Stimulated activated CD4-positive, alpha-beta T cell treated with anti-CD3 and anti-CD28 coated beads, Interleukin-1b, Interleukin-23, amount 100 ng/mL, for 48 hours (primary cell): ENCODE measurements around the gene MED27.

Experiments
- DNase-seq: peaks from one replicate; pipeline ENCODE4 v3.0.0-alpha.2; 2020

Gene MED27, protein sequence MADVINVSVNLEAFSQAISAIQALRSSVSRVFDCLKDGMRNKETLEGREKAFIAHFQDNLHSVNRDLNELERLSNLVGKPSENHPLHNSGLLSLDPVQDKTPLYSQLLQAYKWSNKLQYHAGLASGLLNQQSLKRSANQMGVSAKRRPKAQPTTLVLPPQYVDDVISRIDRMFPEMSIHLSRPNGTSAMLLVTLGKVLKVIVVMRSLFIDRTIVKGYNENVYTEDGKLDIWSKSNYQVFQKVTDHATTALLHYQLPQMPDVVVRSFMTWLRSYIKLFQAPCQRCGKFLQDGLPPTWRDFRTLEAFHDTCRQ

DNA sequence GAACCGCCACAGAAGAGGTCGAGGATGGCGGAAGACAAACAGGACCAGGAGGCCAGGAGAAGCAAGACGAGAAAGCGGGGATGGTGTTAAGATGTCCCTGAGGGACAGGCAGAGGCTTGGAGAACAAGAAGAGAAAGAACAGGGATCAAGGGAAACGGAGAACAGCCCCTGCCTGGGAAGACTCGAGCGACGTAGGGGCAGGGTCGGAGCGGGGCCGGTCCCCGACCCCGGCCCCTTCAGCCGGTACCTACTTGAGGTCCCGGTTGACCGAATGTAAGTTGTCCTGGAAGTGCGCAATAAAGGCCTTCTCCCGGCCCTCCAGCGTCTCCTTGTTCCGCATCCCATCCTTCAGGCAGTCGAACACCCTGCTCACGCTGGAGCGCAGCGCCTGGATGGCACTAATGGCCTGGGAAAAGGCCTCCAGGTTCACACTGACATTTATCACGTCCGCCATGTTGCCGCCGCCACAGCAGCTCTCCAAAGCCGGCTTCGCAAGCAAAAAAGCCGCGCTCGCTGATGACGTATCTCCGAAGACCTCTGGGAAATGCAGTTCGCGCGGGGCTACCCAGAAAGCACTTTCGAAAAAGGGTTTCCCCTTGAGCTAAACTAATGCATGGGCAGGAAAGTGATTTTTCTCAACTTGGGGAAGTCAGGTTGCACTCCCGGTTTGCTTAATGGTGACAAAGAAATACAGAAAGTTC, at the start of gene MED27:
Gene MED27, minus strand, starts transcription at position 477 of the 701 bp plus-strand sequence. Its CDS starts 23 bp downstream, at position 454.
- peak; percentile 94 for DNase-seq

DNA sequence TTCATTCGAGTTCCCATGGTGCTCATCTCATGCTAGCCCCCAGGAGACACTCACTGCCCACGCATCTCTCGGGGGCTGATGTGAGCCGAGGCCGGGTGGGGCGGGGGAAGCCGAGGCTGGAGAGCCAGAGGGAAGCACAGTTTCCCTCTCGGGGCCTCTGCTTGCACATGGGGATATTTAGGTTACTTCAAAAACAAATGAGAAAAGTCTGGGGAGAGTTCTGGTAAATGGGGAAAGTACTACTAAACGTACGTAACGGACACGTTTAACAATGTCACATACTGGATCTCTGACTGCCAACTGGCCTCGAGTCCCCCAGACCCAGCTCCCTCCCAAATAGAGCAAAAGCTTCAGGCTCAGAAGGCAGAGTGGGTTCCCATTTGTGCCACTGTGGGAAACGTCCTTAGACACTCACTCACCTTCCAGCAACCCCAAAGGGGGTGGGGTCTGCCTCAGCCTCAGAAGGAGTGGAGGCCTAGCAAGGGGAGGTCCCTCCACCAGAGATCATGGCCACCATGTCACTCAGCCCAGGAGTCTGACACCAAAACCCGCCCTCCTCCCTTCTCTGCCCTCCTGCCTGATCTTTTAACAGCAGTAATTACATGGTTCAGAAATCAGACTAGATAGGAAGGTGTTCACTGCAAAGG, 48.3 kb upstream of the MED27 start:
- DNase-seq: no peak

DNA sequence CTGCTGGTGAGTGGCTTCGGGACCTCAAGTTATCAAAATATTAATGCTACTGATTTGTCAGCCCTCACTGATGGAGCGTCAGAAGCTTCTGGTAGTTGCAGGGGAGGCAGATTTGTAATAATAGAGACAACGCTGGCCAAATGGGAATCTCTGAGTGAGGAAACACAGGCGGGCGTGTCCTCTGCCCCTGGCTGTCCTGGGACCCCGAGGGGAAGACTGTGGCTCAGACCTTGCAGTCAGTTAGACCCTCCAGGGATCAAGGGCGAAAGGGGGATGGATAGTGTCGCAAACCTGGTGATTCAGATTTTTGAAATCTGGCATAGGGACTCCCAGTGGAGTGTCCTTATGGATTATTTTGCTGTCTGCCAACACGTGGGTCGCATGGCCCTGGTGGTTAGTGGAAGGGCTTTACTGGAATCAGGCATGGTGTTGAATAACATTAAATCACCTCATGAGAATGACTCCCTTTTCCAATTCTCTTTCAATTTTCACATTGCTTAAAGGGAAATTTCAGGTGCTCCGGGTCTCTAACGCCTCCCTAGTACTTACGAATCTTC, 47.1 kb upstream of the MED27 start:
- no peak for DNase-seq

DNA sequence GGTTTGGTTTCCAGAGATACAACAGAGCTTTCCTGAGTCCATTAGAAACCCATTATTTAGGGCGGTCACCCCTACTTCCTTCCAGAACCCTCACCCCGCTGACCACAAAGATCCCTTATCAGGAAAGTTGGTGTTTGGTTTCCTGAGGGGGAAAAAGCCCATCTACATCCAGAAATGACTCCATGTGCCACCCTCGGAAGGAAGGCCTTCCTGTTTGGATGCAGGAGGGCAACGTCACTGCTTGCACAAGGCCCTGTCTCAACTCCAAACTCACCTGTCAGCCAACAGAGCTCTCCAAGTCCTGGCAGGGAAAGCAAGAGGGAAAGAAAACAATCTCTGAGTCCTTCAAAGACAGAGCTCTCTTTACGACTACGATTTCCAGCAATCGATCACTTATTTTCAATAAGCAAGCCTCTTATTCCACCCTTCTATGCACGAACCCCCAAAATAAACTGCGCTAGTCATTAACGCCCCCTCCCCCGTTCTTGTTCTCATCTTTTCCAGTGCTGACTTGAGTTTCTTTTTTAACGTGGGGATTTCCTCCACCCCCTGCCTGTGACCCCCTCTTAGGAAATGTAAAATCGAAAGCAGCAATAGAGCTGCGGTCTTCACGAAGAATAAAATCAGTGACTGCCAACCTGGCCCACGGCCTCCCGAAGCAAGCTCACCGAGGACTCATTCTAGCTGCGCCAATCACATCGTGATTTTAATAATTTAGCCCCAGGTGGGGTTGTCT, 46.4 kb upstream of the MED27 start:
- peak; percentile 22 for DNase-seq

DNA sequence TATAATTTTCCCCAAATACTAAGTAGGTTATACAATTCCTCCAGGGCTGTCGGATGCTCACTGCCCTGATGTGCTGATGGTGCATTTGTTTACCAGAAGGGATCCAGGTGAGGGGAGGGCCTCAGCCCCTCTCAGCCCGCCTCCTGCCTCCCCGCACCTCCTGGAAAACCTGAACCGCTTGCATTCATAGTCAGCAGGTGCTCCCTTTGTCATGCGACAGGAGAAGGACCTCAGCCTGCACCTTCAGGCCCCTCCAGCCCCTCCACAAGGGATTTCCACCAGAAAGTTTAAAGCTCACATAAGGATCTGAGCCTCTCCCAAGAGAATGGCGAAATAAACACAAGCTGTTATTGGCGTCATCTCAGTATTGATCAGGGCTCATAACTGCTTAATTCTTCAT, 45.7 kb upstream of the MED27 start:
- no peak for DNase-seq

DNA sequence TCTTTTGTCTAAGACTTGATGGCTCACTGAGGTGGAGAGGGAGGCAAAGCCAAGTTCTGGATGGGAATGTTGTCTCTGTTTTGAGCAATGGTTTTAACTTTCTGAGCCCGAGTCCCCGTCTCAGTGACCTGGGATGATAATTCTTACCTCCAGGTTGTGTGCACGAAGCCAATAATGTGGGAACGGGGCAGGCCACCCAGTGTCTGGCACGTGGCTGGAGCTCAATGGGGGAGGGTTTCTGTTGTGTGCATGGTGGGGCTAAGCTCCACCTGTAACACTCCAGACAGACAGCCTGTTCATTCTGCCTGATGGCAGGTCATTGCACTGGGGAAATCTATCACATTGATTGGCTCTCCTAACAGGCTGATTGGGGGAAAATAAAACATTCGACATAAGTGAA, 45.1 kb upstream of the MED27 start:
- no peak for DNase-seq

DNA sequence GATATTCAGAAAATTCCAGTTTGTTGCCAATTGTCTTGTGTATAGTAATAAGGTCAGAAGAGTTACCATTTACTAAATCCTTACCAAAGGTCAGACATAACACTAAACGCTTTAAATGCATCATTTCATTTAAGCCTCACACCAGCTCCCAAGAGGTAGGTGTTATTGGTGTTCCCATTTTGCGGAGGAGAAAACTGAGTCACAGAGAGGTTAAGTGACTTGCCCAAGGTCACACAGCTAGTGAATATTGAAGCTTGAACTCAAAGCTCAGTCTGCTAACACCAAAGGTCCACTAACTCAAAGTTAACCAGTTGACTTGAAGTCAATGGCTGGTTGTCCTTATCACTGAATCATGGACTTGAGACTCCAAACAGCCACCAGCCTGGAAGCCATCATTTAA, 41.4 kb upstream of the MED27 start:
- no peak for DNase-seq

DNA sequence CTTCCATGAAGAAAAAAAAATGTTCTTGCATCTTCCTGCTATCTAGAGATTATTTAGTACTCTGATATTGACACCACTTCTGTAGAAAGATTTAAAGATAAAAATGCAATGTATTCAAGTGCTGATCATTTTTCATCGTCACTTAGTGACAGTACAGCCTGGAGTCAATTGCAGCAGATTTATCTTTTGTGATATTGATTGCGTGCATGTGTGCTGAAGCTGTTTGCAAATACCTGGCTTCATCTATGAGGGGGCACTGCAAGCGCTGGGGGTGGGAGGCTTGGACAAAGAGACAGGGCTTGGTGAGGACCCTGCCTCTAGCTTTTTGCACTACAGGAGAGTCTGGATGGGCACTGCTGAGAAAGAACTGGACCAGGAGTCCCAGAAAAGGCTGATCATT, 38.0 kb upstream of the MED27 start:
- DNase-seq: no peak

DNA sequence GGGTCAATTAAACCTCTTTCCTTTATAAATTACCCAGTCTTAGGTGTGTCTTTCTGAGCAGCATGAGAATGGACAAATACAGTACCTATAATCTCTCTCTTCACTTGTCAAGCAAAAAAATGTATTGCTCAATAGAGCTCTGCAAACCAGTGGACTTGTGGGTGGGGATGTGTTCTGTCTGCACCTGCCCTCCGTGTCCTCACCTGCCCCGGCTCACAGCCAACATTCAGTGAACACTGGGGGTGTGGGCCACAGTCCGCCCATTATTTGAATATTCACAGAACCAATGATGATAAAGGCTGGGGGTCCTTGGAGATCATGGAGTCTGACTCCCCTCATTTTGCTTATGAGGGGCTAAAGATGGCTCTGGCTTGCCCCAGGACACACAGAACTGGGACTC, 36.9 kb upstream of the MED27 start:
- no peak for DNase-seq

DNA sequence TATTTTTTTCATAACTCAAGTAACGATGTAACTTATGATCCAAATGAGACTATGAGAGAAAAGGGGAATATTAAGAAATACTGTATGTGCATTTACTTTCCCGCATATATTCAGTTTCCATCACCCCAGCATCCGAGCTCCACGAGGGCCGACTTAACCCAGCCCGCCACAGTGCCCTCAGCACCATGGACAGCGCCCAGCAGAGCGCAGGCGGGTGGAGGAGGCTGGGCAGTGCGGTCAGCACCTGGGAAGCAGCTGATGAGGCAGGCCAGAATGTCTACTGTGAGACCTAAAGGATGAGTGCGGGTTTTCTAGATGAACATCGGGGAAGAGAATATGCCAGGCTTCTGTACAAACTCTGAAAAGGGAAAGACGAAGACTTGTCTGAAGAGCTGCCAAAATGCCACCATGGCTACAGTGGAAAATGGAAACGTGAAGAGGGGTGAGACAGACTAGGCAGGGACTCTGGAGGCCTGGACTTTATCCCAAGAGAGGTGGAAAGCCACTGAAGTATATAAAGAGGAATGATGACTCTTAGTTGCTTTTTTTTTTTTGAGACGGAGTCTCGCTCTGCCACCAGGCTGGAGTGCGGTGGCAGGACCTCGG, 34.5 kb upstream of the MED27 start:
- peak; percentile 20 for DNase-seq

DNA sequence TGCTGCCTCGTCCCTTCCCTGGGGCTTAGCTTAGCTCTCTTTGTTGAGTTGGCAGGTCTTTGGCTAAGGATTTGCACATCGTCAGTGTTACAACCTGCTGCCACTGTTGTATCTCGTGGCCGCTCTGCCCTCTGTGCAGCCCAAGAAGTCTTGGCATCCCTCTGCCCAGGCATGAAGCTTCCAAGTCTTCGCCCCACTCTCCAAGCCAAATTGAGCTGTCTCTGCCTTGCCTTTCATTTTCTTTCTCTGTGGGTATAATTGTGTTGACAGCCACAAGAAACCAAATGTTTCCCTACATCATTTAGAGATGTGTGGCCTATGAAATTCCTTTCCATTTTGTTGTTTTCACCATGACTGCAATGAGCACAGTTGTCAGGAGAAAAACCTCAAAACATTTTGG, 29.6 kb upstream of the MED27 start:
- DNase-seq: no peak

DNA sequence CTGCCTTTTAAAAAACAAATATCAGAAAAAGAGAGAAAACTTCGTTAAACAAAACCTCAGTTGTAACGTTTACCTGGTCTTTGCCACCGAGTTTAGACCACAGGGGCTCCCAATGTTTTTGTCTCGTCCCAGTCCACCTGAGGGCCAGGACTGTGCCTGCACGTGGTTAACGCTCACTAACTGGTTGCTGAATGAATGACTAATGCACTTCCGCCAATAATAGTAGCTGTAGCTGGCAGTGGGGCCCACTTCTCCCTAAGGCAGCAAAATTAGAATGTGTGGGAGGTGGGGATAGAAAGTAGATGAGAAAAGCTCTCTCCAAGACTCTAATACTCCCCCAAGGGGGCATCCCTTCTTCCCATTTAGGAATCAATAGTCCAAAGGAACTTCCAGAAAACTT, 29.1 kb upstream of the MED27 start:
- no peak for DNase-seq

DNA sequence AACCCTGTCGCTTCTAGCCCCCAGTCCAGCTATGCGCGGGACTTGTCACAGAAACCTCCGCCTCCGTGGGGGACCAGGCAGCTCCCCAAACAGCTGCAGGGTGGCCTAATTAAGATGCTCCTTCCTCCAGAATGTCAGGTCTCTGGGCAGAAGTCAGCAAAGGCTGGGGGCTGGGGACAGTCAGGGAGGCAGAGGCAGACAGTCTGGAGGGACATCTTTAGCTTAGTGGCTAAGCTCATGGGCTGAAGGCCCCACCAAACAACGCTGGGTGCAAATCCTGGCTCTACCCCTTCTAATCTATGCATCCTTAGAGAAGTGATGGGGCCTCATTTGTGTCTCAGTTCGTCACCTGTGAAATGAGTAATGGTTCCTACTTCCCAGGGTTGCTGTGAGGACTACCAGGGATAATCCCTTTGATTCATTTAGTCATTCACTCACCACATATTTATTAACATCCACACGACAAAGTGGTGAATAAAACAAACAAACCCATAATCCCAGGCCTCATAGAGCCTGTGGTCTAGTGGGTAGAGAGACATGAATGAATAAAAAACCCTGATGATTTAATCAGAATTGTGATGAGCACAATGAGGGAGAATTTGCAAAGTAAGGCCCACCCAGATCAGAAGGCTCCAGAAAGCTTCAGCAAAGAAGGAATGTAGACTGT, 20.2 kb upstream of the MED27 start:
- no peak for DNase-seq

DNA sequence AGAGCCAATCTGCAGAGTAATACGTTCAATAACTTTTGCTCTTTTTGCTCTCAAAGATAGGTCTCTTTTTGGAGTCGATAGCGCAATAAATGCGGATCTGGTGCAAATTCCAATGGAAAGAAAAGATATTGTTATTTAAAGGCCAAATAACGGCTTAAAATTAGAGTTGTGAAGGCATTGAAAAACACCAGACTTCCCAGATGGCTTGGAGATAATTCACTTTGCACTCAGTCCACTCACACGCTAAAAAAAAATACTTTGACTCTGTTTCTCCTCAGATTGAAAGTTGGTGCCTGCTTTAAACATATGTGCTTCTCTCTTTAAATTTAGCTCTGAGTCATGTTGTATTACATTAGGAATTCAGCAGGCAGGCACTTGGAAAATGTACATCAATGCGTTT, 19.5 kb upstream of the MED27 start:
- no peak for DNase-seq

DNA sequence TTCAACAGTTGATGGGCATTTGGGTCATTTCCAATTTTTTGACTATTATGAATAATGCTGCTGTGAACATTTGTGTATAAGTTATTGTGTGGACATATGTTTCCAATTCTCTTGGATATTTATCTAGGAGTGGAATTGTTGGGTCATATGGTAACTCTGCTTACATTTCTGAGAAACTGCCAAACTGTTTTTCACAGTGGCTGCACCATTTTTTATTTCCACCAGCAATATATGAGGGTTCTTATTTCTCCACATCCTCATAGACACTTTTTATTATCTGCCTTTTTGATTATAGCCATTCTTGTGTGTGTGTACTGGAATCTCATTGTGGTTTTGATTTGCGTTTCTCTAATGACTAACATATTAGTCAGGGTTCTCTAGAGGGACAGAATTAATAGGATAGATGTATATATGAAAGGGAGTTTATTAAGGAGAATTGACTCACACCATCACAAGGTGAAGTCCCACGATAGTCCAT, 14.7 kb upstream of the MED27 start:
- no peak for DNase-seq

DNA sequence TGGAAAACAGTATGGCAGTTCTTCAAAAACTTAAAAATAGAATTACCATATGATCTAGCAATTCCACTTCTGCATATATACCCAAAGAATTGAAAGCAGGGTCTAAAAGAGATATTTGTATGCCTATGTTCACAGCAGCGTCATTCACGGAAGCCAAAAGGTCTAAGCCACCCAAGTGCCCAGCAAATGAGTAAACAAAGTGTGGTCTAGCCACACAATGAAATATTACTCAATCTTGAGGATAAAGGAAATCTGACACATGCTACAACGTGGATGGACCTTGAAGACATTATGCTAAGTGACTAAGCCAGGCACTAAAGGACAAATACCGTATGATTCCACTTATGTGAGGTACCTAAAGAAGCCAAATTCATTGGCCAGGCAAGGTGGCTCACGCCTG, 11.1 kb upstream of the MED27 start:
- DNase-seq: no peak

DNA sequence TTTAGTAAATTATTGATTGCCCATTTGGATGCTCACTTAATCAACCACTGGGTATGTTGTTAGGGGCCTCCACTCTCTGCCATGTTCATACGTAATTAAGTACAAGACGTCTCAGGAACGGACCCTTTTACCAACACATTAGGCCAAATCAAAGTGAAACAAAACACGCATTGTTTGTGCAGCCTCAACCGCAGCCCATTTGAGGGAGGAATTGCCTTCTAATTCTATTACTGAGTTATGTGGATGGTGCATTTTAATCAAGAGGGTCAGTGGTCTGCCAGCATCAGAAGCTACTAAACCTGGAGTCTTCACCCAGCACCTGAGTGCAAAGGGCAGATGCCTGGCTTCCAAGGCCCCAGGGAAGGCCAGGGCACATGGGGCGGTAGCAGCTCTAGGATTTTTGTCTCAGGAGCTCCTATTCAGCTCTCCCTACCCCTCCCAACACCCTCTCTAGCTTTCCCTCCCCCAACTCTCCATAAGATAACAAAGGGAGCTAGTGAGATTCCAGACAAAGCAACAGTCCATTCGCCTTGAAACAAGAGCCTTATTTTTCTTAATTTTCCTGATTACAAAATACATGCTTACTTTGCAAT, 7.9 kb upstream of the MED27 start:
- no peak for DNase-seq

DNA sequence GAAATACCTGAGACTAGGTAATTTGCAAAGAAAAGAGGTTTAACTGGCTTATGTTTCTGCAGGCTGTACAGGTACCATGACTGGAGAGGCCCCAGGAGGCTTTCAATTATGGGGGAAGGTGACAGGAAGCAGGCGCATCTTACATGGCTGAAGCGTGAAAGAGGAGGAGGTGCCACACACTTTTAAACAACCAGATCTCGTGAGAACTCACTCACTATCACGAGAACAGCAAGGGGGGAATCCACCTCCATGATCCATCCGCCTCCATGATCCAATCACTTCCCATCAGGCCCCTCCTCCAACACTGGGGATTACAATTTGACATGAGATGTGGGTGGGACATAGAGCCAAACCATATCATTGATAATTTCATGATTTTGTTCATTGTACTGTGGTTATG, 2.5 kb upstream of the MED27 start:
- no peak for DNase-seq

DNA sequence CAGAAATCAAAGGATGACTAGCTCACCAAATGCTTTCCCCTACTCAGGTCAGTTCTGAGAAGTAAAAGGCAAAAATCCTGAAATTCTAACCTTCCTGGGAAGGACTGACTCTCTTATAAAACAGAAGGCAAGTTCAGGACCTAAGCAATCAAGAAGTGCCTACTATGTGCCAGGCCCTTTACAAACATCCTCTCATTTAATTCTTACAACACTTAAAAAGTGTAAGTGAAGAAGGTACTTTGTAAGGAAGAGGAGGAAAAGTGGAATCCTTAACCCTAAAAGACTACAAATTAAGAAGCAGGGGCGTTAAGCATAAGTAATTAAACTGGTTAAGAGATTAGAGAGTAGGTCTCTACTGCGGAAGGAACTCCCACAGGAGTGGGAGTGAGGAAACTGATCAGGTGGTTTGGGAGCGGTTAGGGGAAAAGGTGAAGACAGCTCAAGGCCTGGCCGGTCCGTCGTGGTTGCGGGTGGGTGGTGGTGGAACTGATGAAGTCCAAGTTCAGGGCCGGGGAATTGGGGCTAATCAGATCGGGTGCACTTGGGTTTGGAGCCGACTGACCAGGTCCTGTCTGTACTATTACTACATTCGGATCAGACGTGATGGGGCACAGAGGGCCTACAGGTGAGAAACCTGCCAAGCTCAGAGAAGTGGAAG, 839 bp downstream of the MED27 start:
- peak; percentile 4 for DNase-seq

DNA sequence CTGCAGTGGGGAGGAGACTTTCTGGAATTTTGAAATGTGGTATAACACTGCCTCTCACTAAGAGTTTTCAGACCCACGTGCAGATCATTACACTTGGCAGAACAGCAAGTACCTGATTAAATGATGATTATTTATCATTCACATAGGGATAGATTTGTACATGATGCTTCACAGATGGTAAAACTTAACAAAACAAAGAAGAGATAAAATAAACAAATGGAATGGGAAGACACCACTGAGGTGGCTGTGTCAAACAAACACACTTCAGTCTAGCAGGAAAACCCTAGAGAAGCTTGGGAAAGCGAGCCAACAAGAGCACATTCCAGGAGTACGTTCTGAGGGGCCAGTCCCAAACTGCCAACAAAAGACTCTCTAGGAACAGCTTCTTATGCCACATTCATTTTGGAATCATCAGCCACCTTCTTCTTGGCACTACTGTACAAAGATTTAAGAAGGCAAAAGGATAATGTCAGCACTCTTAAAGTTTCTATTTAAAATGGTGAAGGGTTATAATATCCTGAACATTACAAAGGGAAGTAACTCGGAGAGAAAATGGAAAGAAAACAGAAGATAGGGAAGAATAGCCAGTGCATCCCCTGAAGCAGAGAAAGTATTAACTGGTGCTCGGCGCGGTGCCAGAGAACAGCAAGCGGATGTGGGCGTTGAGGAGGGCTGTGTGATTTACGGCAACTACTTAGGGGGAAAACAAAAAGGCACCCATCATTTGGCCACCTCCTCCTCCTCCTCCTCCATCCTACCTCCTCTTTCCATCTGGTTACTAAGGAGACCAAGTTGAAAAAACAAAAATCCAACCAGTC, 1.6 kb downstream of the MED27 start:
- DNase-seq: peak; percentile 19
